Esophagus (tissue), 2 donors: Measurements from ENCODE around the gene SF3B6. TPM values are rescaled to one million over a fixed set of nuclear protein-coding genes. Genes with fewer than 3 reads are reported as not detected.

ENCODE experiments used
- H3K27ac ChIP-seq, 2 donors: one replicate each; pipeline ENCODE4 v1.5.1; 2013; ENCODE audit warnings: low read depth in 2 of 2, mild to moderate bottlenecking in 2 of 2, inconsistent platforms in 1 of 2, low read length in 1 of 2, moderate library complexity in 1 of 2
- H3K27me3 ChIP-seq, 2 donors: one replicate each; pipeline ENCODE4 v1.6.1; 2013; ENCODE audit warnings: low read length in 2 of 2, control low read depth in 1 of 2, mild to moderate bottlenecking in 1 of 2; ENCODE audit not compliant: insufficient read depth in 2 of 2, control insufficient read depth in 1 of 2
- H3K36me3 ChIP-seq, 2 donors: one replicate each; pipeline ENCODE4 v1.6.1; 2013; ENCODE audit warnings: low read length in 1 of 2; ENCODE audit not compliant: control insufficient read depth in 2 of 2, insufficient read depth in 2 of 2
- H3K4me1 ChIP-seq, 2 donors: one replicate each; pipeline ENCODE4 v1.6.1; 2013; ENCODE audit warnings: low read length in 1 of 2; ENCODE audit not compliant: control insufficient read depth in 2 of 2, insufficient read depth in 2 of 2
- H3K4me3 ChIP-seq, 2 donors: one replicate each; pipeline ENCODE4 v1.5.1; 2013; ENCODE audit warnings: low read length in 2 of 2, mild to moderate bottlenecking in 2 of 2, low read depth in 1 of 2, moderate library complexity in 1 of 2
- H3K9me3 ChIP-seq, 2 donors: one replicate each; pipeline ENCODE4 v1.6.1; 2013; ENCODE audit warnings: mild to moderate bottlenecking in 2 of 2, low read depth in 1 of 2, low read length in 1 of 2, moderate library complexity in 1 of 2; ENCODE audit not compliant: control insufficient read depth in 2 of 2, insufficient read depth in 1 of 2
- WGBS, 2 donors: extraction: QIAGEN DNeasy Blood & Tissue Kit; methylation state at CpG; one replicate each; pipeline ENCODE4 v1.1.7; 2013; 5-methylcytosine and 5-hydroxymethylcytosine counted together
- polyA plus RNA-seq, 2 donors: library from polyadenylated mRNA; stranded (reverse); fragments of 200-250 nt; gene quantifications; one replicate each; pipeline ENCODE4 v1.2.3, GENCODE V29; 2013
- donor health status: healthy with polysubstance abuse.
- donor health status: Bipolar disorder and iron deficiency.

SF3B6 gene
- polyA plus RNA-seq, 2 donors, result 92.1 to 139 TPM

DNA sequence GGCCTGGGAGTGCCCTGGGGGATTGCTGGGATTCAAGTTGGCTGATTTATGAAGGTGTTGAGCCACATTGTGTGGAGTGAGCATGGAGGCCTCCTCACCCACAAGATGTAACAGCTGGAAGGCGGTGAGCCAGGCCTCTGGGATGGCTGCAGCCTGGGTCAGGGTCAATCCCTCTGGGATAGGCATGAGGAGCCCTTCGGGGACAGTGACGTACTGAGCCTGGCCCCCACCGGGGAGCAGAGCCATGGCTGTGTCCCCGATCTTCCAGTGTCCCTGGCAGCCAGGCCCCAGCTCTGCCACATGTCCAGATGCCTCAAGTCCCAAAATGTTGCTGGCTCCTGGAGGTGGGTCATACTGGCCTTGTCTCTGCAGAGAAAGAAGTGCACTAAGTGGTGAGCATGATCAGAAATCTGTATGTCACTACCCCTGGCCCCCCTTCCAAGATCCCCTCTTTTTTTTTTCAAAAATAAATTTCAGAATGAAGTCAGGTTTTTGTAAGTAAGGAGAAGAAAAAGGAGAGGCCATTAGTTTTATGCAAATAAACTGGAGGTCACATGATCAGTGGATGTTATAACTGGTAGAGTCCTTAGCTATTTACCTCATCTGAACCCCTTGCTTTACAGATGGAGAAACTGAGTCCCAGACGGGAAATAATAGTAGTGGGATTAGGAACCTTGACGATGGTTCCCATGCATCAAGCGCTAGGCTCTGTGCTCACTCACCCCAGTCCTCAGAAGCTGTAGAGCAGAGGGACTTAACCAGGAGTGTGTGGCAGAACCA is 6.9 kb upstream of the SF3B6 start:
- no peaks in the 10 kb centered on the region for H3K27me3 ChIP-seq
- peaks cover 0 to 11% of the 10 kb centered on the region in 2 donors for H3K36me3 ChIP-seq
- H3K4me3 ChIP-seq, result peak overlapping the region; percentile 48 to 67
- peaks cover 0 to 3% of the 10 kb centered on the region in 2 donors for H3K4me1 ChIP-seq
- peak overlapping the region; percentile 93 to 96 for H3K27ac ChIP-seq
- H3K9me3 ChIP-seq, result no peaks in the 10 kb centered on the region
- 84 to 85% methylated on average over 8 of the region's 8 CpGs for WGBS, 2 donors

DNA sequence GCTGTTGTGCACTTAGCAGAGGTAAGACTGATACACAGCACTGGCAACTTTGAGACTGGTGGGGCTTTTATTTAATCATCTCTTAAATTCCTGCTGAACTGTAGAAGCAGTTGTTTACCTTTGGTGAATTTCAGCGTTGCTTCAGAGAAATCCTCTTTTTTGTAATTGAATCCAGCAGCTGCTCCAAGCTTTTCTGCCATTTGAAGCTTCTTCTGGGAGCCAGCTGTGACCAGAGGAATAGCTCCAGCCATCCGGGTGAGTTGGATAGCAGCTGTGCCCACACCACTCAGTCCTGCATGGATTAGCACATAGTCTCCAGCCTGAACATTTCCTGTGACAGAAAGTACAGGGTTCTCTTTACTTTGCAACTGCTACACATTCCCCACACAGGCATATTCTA is 4.6 kb upstream of the SF3B6 start:
- H3K4me3 ChIP-seq, result no peak overlapping the region
- H3K27me3 ChIP-seq, result no peaks in the 10 kb centered on the region
- peaks cover 0 to 11% of the 10 kb centered on the region in 2 donors for H3K36me3 ChIP-seq
- H3K9me3 ChIP-seq, result no peaks in the 10 kb centered on the region
- 55 to 65% methylated on average over 2 of the region's 2 CpGs for WGBS, 2 donors
- H3K4me1 ChIP-seq, result peaks cover 0 to 9% of the 10 kb centered on the region in 2 donors
- H3K27ac ChIP-seq, result no peak overlapping the region

DNA sequence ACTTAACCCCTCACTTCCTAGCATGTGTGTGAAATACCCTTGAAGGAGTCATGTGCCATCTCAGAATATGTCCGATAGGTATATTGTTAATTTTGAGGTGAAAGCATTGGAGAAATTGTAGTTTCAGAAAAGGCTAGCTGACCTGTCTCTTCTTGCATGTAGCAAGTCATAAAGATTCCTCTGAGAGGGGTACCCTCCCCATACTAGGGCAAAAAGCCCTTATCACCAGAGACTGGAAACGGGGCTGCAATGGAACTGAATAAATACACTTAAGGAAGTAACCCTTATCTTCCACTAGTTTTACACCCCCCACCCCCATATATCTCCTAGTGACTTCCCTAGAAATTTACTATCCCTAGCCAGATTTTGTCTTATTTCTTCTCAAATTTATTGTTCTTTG is 1.8 kb upstream of the SF3B6 start:
- H3K9me3 ChIP-seq, result no peaks in the 10 kb centered on the region
- H3K27ac ChIP-seq, result peak overlapping the region; percentile 99
- peaks cover 0 to 9% of the 10 kb centered on the region in 2 donors for H3K4me1 ChIP-seq
- 43 to 48% methylated on average over 2 of the region's 2 CpGs for WGBS, 2 donors
- no peaks in the 10 kb centered on the region for H3K27me3 ChIP-seq
- H3K4me3 ChIP-seq, result peak overlapping the region; percentile 85 to 89
- peaks cover 0 to 10% of the 10 kb centered on the region in 2 donors for H3K36me3 ChIP-seq

DNA sequence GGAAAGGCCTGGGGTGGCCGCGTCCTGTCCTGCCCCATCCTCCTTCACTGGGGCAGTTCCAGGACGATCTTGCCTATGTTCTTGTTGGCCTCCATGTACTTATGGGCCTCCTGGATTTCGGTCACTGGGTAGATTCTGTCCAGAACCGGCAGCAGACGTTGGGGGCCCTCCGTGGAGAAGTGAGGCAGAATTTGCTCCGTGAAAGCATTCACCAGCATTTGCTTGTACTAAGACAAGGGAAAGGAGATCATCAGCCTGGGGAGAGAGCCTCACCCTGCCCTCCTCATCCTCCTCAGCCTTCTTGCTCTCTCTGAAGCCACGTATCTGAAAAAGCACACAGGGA is 1.4 kb upstream of the SF3B6 start:
- Histone ChIP-seq H3K36me3 (peaks cover 0 to 7% of the 10 kb centered on the region in 2 donors), H3K27ac (peak overlapping the region; percentile 99)
- 5 to 7% methylated on average over 9 of the region's 9 CpGs for whole genome bisulfite sequencing, 2 donors

DNA sequence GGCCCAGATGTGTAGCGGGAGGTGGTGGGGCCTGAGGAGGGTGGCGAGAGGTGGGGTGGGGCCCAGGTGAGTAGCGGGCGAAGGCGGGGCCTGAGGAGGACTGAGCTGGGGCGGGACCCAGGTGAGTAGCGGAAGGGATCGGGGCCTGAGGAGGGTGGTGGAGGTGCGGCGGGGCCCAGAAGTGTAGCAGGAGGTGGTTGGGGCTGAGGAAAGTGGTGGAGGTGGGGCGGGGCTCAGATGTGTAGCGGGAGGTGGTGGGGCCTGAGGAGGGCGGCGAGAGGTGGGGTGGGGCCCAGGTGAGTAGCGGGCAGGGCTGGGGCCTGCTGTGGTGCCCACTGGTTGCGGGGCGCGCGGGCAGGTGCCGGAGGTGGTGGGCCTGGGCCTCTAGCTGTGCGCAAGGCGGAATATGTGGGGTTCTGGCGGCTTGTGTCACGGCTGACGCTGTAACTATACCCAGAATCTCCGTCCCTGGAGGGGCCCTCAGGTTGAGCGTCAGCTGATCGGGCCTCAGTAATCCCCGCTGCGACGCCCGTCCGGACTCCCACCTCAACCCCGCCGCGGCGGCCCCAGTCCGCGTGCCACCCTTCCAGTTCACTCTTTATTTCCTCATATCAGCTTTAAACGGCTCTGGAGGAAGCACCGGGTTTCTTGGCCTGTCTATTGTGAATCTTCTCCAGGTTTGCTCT is 866 bp upstream of the SF3B6 start:
- Histone ChIP-seq H3K4me1 (peaks cover 0 to 7% of the 10 kb centered on the region in 2 donors), H3K36me3 (peaks cover 0 to 6% of the 10 kb centered on the region in 2 donors), H3K27ac (peak overlapping the region; percentile 99), H3K9me3 (no peaks in the 10 kb centered on the region), H3K27me3 (no peaks in the 10 kb centered on the region), H3K4me3 (peak overlapping the region; percentile 85 to 89)
- WGBS, 2 donors, result 1% methylated on average over 28 to 41 of the region's 41 CpGs

More for the DNA sequence above, 1.4 kb upstream of the SF3B6 start:
- H3K4me3 ChIP-seq, result peak overlapping the region; percentile 85 to 89
- peaks cover 0 to 7% of the 10 kb centered on the region in 2 donors for H3K4me1 ChIP-seq
- no peaks in the 10 kb centered on the region for H3K9me3 ChIP-seq
- no peaks in the 10 kb centered on the region for H3K27me3 ChIP-seq

DNA sequence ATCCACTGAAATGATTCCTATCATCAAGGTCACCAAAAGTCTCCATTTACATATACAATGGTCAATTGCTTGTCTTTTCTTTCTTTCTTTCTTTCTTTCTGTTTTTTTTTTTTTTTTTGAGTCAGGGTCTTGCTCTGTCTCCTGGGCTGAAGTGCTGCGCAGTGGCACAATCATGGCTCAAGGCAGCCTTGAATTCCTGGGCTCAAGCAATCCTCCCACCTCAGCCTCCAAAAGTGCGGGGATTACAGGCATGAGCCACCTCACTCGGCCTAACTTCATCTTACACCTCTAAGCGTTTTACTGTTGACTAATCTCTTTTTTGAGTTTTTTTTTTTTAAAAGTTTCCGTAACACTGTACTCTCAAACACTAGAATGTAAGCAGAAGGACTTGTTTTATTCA is 867 bp downstream of the SF3B6 start:
- H3K4me3 ChIP-seq, result peak overlapping the region; percentile 13 to 89
- no peak overlapping the region for H3K27ac ChIP-seq
- WGBS, 2 donors, result 50 to 52% methylated on average over 5 of the region's 5 CpGs
- H3K27me3 ChIP-seq, result no peaks in the 10 kb centered on the region
- peaks cover 0 to 3% of the 10 kb centered on the region in 2 donors for H3K36me3 ChIP-seq
- H3K9me3 ChIP-seq, result no peaks in the 10 kb centered on the region
- H3K4me1 ChIP-seq, result peaks cover 0 to 7% of the 10 kb centered on the region in 2 donors

DNA sequence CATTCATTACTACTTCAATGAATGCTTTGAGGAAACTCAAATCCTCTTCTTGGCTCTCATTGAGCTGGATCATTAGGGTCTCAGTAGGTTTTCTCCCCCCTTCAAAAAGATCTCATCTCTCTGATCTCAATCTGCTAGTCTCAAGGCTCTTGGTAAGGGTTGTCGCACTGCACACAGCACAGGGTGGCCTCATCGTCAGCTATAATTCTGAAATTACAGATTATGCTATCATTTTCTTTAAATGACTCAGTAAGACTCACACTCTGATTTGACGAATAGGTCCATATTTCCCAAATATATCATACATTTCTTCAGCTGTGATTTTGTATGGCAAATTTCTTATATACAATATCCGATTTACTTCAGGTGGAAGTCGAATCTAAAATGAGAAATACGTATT is 2.3 kb downstream of the SF3B6 start:
- 82 to 86% methylated on average over 6 of the region's 6 CpGs for WGBS, 2 donors
- peaks cover 0 to 3% of the 10 kb centered on the region in 2 donors for H3K36me3 ChIP-seq
- H3K4me3 ChIP-seq, result no peak overlapping the region
- H3K4me1 ChIP-seq, result peaks cover 0 to 7% of the 10 kb centered on the region in 2 donors
- H3K9me3 ChIP-seq, result no peaks in the 10 kb centered on the region
- no peak overlapping the region for H3K27ac ChIP-seq
- no peaks in the 10 kb centered on the region for H3K27me3 ChIP-seq

DNA sequence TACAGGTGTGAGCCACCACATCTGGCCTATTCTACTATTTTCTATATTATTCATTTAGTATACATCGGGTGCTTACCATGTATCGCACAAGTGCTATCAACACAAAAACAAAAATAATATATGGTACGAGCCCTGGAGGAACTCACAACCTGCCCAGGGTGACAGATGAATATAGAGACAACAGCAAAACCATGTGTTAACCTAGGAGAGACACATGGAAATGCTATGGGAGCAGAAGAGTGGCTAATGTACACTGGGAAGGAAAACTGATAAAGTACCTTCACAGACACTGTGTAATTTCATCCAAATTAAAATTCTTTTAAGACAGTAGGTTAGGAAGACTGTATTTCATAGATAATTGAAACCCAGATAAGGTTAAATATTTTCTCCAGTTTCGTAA is 3.9 kb downstream of the SF3B6 start:
- H3K4me3 ChIP-seq, result no peak overlapping the region
- no peaks in the 10 kb centered on the region for H3K27me3 ChIP-seq
- peaks cover 1 to 5% of the 10 kb centered on the region in 2 donors for H3K36me3 ChIP-seq
- WGBS, 2 donors, result 85 to 96% methylated on average over 4 of the region's 4 CpGs
- H3K4me1 ChIP-seq, result peaks cover 0 to 2% of the 10 kb centered on the region in 2 donors
- no peak overlapping the region for H3K27ac ChIP-seq
- H3K9me3 ChIP-seq, result no peaks in the 10 kb centered on the region

DNA sequence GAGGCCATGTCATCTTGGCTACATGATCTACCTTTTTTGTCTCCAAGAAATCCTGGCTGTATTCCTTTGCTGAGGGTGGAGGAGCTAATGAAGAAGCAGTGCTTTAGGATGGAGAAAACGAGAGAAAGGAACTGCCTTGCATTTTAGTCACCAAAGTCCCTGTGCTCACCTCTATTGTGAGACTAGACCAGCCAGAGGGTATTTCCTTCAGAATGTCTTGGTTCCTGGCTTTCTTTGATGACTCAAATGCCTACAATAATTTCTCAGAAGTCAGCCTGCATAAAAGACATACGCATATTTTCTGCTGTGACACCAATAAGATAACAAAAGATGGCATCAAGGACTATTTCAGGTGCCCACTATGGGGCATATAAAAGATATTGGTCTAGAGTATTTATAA is 10.8 kb downstream of the SF3B6 start:
- Histone ChIP-seq H3K27me3 (no peaks in the 10 kb centered on the region), H3K4me3 (no peak overlapping the region), H3K27ac (no peak overlapping the region), H3K36me3 (peaks cover 3 to 4% of the 10 kb centered on the region in 2 donors), H3K4me1 (no peaks in the 10 kb centered on the region), H3K9me3 (no peaks in the 10 kb centered on the region)
- WGBS, 2 donors, result 74 to 78% methylated on average over 2 of the region's 2 CpGs
